ENCODE results near the gene PCNT.

Gene PCNT

DNA sequence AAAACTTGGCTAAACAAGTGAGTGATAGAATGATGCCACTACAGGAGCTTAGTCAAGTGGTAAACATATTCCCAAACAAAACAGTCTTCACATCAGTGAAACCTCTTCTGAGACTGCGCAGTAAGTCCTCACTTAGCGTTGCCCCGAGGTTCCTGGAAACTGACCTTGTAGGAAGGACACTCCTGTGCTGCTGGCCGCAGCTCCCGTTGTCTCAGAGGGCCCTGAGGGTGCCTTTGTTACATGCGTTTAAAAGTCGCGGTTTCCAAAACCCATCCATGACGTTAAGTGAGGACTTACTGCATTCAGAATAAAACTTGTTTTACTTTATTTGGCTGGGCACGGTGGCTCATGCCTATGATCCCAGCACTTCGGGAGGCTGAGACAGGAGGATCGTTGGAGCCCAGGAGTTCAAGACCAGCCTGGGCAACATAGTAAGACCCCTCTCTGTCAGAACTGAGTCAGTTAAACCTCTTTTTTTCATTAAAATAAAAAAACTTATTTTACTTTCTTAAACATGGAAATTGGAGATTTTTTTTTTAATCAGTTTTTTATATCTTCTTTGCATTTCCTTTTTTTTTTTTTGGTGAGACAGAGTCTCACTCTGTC is 98.8 kb downstream of the PCNT start:
- no peak for TF ChIP-seq CTBP1 (IDR thresholded peaks at IDR 0.05; ENCODE audit: borderline replicate concordance)
- no peak for TF ChIP-seq NFRKB (IDR thresholded peaks at IDR 0.05)
- TF ChIP-seq ARNT (IDR thresholded peaks at IDR 0.05), result no peak
- TF ChIP-seq ELF4 (IDR thresholded peaks at IDR 0.05), result no peak
- TF ChIP-seq L3MBTL2 (conservative IDR thresholded peaks at IDR 0.05), result no peak
- no peak for TF ChIP-seq FOXM1 (IDR thresholded peaks at IDR 0.05; ENCODE audit: borderline replicate concordance)
- no peak for TF ChIP-seq HDGF (IDR thresholded peaks at IDR 0.05; ENCODE audit: borderline replicate concordance)
- no peak for TF ChIP-seq BHLHE40 (IDR thresholded peaks at IDR 0.05; ENCODE audit: borderline replicate concordance)
- TF ChIP-seq FOXA1 (IDR thresholded peaks at IDR 0.05), result no peak
- no peak for TF ChIP-seq SUZ12 (IDR thresholded peaks at IDR 0.05)
- no peak for TF ChIP-seq ZNF384 (IDR thresholded peaks at IDR 0.05)
- TF ChIP-seq TARDBP (IDR thresholded peaks at IDR 0.05), result no peak
- no peak for TF ChIP-seq SP1 (IDR thresholded peaks at IDR 0.05)
- POLR2A ChIA-PET, result no interaction called here

DNA sequence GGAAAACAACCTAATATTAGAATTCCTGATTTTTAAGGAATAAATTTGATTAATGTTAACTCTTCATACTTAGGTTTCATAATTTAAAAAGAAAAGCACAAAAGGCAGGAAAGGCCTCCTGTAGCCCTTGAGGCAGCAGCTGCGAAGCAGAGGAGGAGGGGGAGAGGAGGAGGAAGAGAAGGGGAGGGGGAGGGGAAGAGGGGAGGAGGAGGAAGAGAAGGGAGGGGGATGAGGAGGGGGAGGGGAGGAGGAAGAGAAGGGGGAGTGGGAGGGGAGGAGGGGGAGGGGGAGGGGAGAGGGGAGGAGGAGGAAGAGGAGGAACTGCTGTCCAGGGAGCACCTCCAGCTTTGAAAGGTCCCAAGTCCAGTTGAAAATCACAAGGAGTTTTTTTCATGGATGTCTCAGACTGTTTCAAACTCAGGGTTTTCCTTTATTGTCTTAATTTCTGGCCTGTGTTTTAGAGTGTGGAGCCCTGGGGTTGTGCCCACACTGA is 99.6 kb downstream of the PCNT start:
- no peak for DNase-seq (ENCODE audit: extremely low spot score)
- TF ChIP-seq TARDBP (IDR thresholded peaks at IDR 0.05), result no peak
- no peak for TF ChIP-seq FOXA1 (IDR thresholded peaks at IDR 0.05)
- no peak for TF ChIP-seq HDGF (IDR thresholded peaks at IDR 0.05; ENCODE audit: borderline replicate concordance)
- no peak for TF ChIP-seq BHLHE40 (IDR thresholded peaks at IDR 0.05; ENCODE audit: borderline replicate concordance)
- no peak for TF ChIP-seq ARNT (IDR thresholded peaks at IDR 0.05)
- TF ChIP-seq FOXK2 (IDR thresholded peaks at IDR 0.05), result no peak
- TF ChIP-seq CTBP1 (IDR thresholded peaks at IDR 0.05; ENCODE audit: borderline replicate concordance), result no peak
- TF ChIP-seq L3MBTL2 (conservative IDR thresholded peaks at IDR 0.05), result no peak
- no peak for TF ChIP-seq ZNF384 (IDR thresholded peaks at IDR 0.05)
- TF ChIP-seq NFRKB (IDR thresholded peaks at IDR 0.05), result no peak
- no peak for TF ChIP-seq SP1 (IDR thresholded peaks at IDR 0.05)
- no peak for TF ChIP-seq ELF4 (IDR thresholded peaks at IDR 0.05)
- ChIA-PET POLR2A (no interaction called here), CTCF (interaction anchor here (0.6 kb wide), 1 partner anchor 804 kb away, joined by 3 read pairs; no protein-coding TSS in a partner anchor)

More for the DNA sequence above, 98.8 kb downstream of the PCNT start:
- CTCF ChIA-PET, result interaction anchor here (0.6 kb wide), 1 partner anchor 803 kb away, joined by 3 read pairs; no protein-coding TSS in a partner anchor
- no peak for DNase-seq (ENCODE audit: extremely low spot score)

- POLR2A ChIA-PET, result no interaction called here
- no peak for DNase-seq (ENCODE audit: extremely low spot score)
- CTCF ChIA-PET, result no interaction called here
- TF ChIP-seq ARNT (IDR thresholded peaks at IDR 0.05) (no peak), FOXA1 (IDR thresholded peaks at IDR 0.05) (no peak), LEF1 (IDR thresholded peaks at IDR 0.05; ENCODE audit: borderline replicate concordance) (no peak), ELF4 (IDR thresholded peaks at IDR 0.05) (no peak), FOXM1 (IDR thresholded peaks at IDR 0.05; ENCODE audit: borderline replicate concordance) (no peak), SUZ12 (IDR thresholded peaks at IDR 0.05) (no peak), L3MBTL2 (conservative IDR thresholded peaks at IDR 0.05) (no peak), ZNF384 (IDR thresholded peaks at IDR 0.05) (no peak), HDGF (IDR thresholded peaks at IDR 0.05; ENCODE audit: borderline replicate concordance) (no peak), SP1 (IDR thresholded peaks at IDR 0.05) (no peak), NFRKB (IDR thresholded peaks at IDR 0.05) (no peak), BHLHE40 (IDR thresholded peaks at IDR 0.05; ENCODE audit: borderline replicate concordance) (no peak), FOXK2 (IDR thresholded peaks at IDR 0.05) (no peak)
- TF ChIP-seq, protein P1, sequence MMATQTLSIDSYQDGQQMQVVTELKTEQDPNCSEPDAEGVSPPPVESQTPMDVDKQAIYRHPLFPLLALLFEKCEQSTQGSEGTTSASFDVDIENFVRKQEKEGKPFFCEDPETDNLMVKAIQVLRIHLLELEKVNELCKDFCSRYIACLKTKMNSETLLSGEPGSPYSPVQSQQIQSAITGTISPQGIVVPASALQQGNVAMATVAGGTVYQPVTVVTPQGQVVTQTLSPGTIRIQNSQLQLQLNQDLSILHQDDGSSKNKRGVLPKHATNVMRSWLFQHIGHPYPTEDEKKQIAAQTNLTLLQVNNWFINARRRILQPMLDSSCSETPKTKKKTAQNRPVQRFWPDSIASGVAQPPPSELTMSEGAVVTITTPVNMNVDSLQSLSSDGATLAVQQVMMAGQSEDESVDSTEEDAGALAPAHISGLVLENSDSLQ (IDR thresholded peaks at IDR 0.05), result no peak
These were observed 100.2 kb downstream of the PCNT start for GRCh38 chr21:46424039-46424591.

DNA sequence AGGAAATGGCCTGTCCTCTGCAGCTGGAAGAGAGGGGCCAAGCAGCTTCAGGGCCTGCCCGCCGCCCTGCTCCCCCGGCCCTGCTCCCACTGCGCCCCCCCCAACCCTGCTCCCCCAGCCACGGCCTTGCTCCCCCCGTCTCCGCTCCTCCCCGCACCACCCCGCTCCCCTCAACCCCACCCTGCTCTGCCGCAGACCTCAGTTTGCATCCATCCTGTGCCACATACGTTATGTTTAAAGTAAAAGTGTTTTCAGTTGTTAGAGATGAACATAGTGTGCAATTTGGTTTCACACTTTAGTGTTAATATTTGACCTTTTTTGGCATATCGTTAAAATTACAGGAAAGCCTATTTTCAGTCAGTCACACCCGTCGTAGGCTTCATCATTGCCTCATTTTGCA is 100.7 kb downstream of the PCNT start:
- POLR2A ChIA-PET, result no interaction called here
- no peak for DNase-seq (ENCODE audit: extremely low spot score)
- CTCF ChIA-PET, result no interaction called here
- TF ChIP-seq FOXA1 (IDR thresholded peaks at IDR 0.05) (no peak), L3MBTL2 (conservative IDR thresholded peaks at IDR 0.05) (no peak), SUZ12 (IDR thresholded peaks at IDR 0.05) (no peak), SP1 (IDR thresholded peaks at IDR 0.05) (no peak), ZNF384 (IDR thresholded peaks at IDR 0.05) (no peak), CTBP1 (IDR thresholded peaks at IDR 0.05; ENCODE audit: borderline replicate concordance) (no peak), LEF1 (IDR thresholded peaks at IDR 0.05; ENCODE audit: borderline replicate concordance) (no peak), ARNT (IDR thresholded peaks at IDR 0.05) (no peak)

DNA sequence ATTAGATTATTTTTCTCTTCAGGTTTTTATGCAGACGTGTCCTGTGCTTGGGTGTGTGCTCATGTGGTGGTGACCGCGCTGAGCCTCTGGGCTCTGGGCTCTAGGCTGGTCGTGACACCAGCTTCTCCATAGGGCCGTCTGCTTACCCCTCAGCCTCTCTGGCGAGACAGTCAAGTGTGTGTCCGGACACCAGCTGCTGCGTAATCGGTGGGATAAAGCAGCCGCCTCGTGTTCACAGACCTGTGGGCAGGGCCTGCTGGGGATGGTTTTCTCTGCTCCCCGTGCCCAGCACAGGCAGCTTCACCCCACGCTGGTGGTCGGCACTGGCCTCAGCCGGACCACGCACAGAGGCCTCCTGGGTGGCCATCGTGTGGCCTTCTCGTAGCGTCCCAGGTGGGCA is 101.1 kb downstream of the PCNT start:
- CTCF ChIA-PET, result no interaction called here
- POLR2A ChIA-PET, result no interaction called here
- TF ChIP-seq, protein P1 (IDR thresholded peaks at IDR 0.05), result no peak
- no peak for TF ChIP-seq NFRKB (IDR thresholded peaks at IDR 0.05)
- no peak for TF ChIP-seq TARDBP (IDR thresholded peaks at IDR 0.05)
- no peak for TF ChIP-seq SUZ12 (IDR thresholded peaks at IDR 0.05)
- no peak for TF ChIP-seq LEF1 (IDR thresholded peaks at IDR 0.05; ENCODE audit: borderline replicate concordance)
- TF ChIP-seq FOXK2 (IDR thresholded peaks at IDR 0.05), result no peak
- no peak for TF ChIP-seq ARNT (IDR thresholded peaks at IDR 0.05)
- no peak for TF ChIP-seq SP1 (IDR thresholded peaks at IDR 0.05)
- no peak for TF ChIP-seq FOXA1 (IDR thresholded peaks at IDR 0.05)
- no peak for TF ChIP-seq L3MBTL2 (conservative IDR thresholded peaks at IDR 0.05)
- no peak for TF ChIP-seq CTBP1 (IDR thresholded peaks at IDR 0.05; ENCODE audit: borderline replicate concordance)
- no peak for TF ChIP-seq FOXM1 (IDR thresholded peaks at IDR 0.05; ENCODE audit: borderline replicate concordance)
- no peak for TF ChIP-seq ZNF384 (IDR thresholded peaks at IDR 0.05)
- TF ChIP-seq BHLHE40 (IDR thresholded peaks at IDR 0.05; ENCODE audit: borderline replicate concordance), result no peak
- TF ChIP-seq ELF4 (IDR thresholded peaks at IDR 0.05), result no peak
- no peak for TF ChIP-seq HDGF (IDR thresholded peaks at IDR 0.05; ENCODE audit: borderline replicate concordance)
- DNase-seq (ENCODE audit: extremely low spot score), result no peak

- POLR2A ChIA-PET, result no interaction called here
- CTCF ChIA-PET, result no interaction called here
- no peak for TF ChIP-seq TARDBP (IDR thresholded peaks at IDR 0.05)
- TF ChIP-seq BHLHE40 (IDR thresholded peaks at IDR 0.05; ENCODE audit: borderline replicate concordance), result no peak
- no peak for TF ChIP-seq CTBP1 (IDR thresholded peaks at IDR 0.05; ENCODE audit: borderline replicate concordance)
- no peak for TF ChIP-seq ELF4 (IDR thresholded peaks at IDR 0.05)
- no peak for TF ChIP-seq SP1 (IDR thresholded peaks at IDR 0.05)
- TF ChIP-seq LEF1 (IDR thresholded peaks at IDR 0.05; ENCODE audit: borderline replicate concordance), result no peak
- no peak for TF ChIP-seq L3MBTL2 (conservative IDR thresholded peaks at IDR 0.05)
- TF ChIP-seq FOXM1 (IDR thresholded peaks at IDR 0.05; ENCODE audit: borderline replicate concordance), result no peak
- no peak for TF ChIP-seq FOXA1 (IDR thresholded peaks at IDR 0.05)
- no peak for TF ChIP-seq ARNT (IDR thresholded peaks at IDR 0.05)
- TF ChIP-seq HDGF (IDR thresholded peaks at IDR 0.05; ENCODE audit: borderline replicate concordance), result no peak
- no peak for TF ChIP-seq NFRKB (IDR thresholded peaks at IDR 0.05)
- no peak for TF ChIP-seq SUZ12 (IDR thresholded peaks at IDR 0.05)
- TF ChIP-seq, protein P1 (IDR thresholded peaks at IDR 0.05), result no peak
- no peak for TF ChIP-seq FOXK2 (IDR thresholded peaks at IDR 0.05)
- TF ChIP-seq ZNF384 (IDR thresholded peaks at IDR 0.05), result no peak
These were observed 101.6 kb downstream of the PCNT start for GRCh38 chr21:46425571-46425970.

More at GRCh38 chr21:46425571-46425970, 101.6 kb downstream of the PCNT start:
- no peak for DNase-seq (ENCODE audit: extremely low spot score)
